Loucy (cell line): ENCODE measurements around the gene AKR1C3.
"Not testable (repeated sequence)": the region's sequence is repeated elsewhere in the genome, so short reads cannot be mapped to it uniquely, and the experiment has no call there.

Source experiments
- H2AFZ ChIP-seq: fragments of 200-600 bp; sonication (generic); 2 replicates; pipeline ENCODE4 v1.6.0; 2016; ENCODE audit warnings: antibody characterized with exemption, mild to moderate bottlenecking, low read length, moderate library complexity
- H3F3A ChIP-seq: fragments of 200-600 bp; 2 replicates; pipeline ENCODE4 v1.6.0; 2016; ENCODE audit warnings: antibody characterized with exemption, low read depth, mild to moderate bottlenecking
- H3K27me3 ChIP-seq: fragments of 200-600 bp; sonication (generic); 2 replicates; pipeline ENCODE4 v1.6.1; 2014; ENCODE audit warnings: low read length, mild to moderate bottlenecking; ENCODE audit not compliant: insufficient read depth, poor library complexity, severe bottlenecking
- H3K36me3 ChIP-seq: fragments of 200-600 bp; sonication (generic); 2 replicates; pipeline ENCODE4 v1.6.1; 2016; ENCODE audit warnings: low read length; ENCODE audit not compliant: insufficient read depth
- H3K4me1 ChIP-seq: fragments of 200-600 bp; sonication (generic); 2 replicates; pipeline ENCODE4 v1.5.1; 2014; ENCODE audit warnings: low read length, mild to moderate bottlenecking; ENCODE audit not compliant: insufficient read depth, poor library complexity, severe bottlenecking
- H3K4me2 ChIP-seq: fragments of 200-600 bp; sonication (generic); 2 replicates; pipeline ENCODE4 v1.6.0; 2014; ENCODE audit warnings: antibody characterized with exemption, low read length, low read depth, mild to moderate bottlenecking; ENCODE audit not compliant: poor library complexity, severe bottlenecking
- H3K4me3 ChIP-seq: fragments of 200-600 bp; sonication (generic); 2 replicates; pipeline ENCODE4 v1.5.1; 2014; ENCODE audit warnings: low read length, mild to moderate bottlenecking, mixed read lengths; ENCODE audit not compliant: poor library complexity, severe bottlenecking
- H3K79me2 ChIP-seq: fragments of 200-600 bp; sonication (generic); 2 replicates; pipeline ENCODE4 v1.6.1; 2014; ENCODE audit warnings: low read length; ENCODE audit not compliant: insufficient read depth
- H3K9ac ChIP-seq: fragments of 200-600 bp; sonication (generic); 2 replicates; pipeline ENCODE4 v1.6.0; 2014; ENCODE audit warnings: mild to moderate bottlenecking, low read depth, low read length, moderate library complexity; ENCODE audit not compliant: poor library complexity, severe bottlenecking
- H3K9me2 ChIP-seq: fragments of 200-600 bp; sonication (generic); replicated peaks from 2 replicates; pipeline ENCODE4 v1.6.1; 2016; ENCODE audit warnings: low read depth, low read length, mixed read lengths
- H3K9me3 ChIP-seq: fragments of 200-600 bp; sonication (generic); 2 replicates; pipeline ENCODE4 v1.6.1; 2014; ENCODE audit warnings: mild to moderate bottlenecking, antibody characterized with exemption, low read length, low read depth; ENCODE audit not compliant: insufficient read depth
- H4K20me1 ChIP-seq: fragments of 200-600 bp; sonication (generic); 2 replicates; pipeline ENCODE4 v1.6.0; 2014; ENCODE audit warnings: antibody characterized with exemption, low read length, mild to moderate bottlenecking; ENCODE audit not compliant: insufficient read depth, poor library complexity, severe bottlenecking
- EZH2phosphoT487 ChIP-seq: fragments of 200-600 bp; IDR thresholded peaks from 2 replicates; pipeline ENCODE4 v1.6.1; 2018; ENCODE audit warnings: antibody characterized with exemption, mild to moderate bottlenecking, moderate library complexity, borderline replicate concordance
- TF ChIP-seq, protein P1 (sequence below): fragments of 200-600 bp; sonication (generic); conservative IDR thresholded peaks from 2 replicates; pipeline ENCODE4 v1.5.1; 2014; ENCODE audit warnings: mild to moderate bottlenecking, antibody characterized with exemption, low read length

Gene AKR1C3

DNA sequence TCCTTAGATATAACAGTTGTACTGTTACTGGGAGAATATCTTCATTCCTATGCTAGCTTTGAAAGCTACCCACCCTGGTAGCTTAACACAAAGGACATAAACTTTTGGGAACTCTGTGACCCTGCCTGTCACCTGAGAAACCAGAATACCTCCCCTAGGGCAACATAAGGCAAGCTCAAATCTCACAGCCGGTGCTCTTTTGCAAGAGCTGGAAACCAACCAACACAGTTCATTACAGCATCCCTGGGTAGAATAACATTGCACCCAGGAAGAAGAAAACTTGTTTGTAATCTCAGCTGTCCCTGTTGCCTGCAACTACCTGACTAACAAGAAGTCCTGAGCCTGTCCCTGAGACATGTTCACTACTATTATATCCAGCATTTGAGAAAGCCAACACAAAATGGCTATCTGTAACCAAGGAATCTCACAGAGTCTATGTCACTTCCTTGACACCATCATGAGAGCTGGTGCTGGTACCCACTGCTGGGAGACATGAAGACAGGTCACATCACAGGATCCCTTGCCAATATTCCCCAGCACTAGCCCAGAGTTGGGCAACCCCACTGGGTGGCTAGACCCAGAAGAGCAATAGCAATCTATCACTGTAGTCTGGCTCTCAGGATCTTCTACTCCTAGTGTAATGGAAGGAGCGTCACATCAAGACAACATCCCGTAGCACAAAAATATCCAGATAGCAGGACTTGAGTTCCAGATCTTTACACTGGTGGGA lies 31.3 kb downstream of the AKR1C3 start:
- H3K27me3 ChIP-seq: no peaks in the 10 kb centered on the region
- H3K4me2 ChIP-seq: no peak overlapping the region
- H4K20me1 ChIP-seq: no peaks in the 10 kb centered on the region
- H3K9ac ChIP-seq: no peak overlapping the region
- H3K4me3 ChIP-seq: no peak overlapping the region
- no peaks in the 10 kb centered on the region for H3K79me2 ChIP-seq
- H3K9me3 ChIP-seq: peaks cover 7% of the 10 kb centered on the region
- no peaks in the 10 kb centered on the region for H3K36me3 ChIP-seq
- TF ChIP-seq, protein P1, sequence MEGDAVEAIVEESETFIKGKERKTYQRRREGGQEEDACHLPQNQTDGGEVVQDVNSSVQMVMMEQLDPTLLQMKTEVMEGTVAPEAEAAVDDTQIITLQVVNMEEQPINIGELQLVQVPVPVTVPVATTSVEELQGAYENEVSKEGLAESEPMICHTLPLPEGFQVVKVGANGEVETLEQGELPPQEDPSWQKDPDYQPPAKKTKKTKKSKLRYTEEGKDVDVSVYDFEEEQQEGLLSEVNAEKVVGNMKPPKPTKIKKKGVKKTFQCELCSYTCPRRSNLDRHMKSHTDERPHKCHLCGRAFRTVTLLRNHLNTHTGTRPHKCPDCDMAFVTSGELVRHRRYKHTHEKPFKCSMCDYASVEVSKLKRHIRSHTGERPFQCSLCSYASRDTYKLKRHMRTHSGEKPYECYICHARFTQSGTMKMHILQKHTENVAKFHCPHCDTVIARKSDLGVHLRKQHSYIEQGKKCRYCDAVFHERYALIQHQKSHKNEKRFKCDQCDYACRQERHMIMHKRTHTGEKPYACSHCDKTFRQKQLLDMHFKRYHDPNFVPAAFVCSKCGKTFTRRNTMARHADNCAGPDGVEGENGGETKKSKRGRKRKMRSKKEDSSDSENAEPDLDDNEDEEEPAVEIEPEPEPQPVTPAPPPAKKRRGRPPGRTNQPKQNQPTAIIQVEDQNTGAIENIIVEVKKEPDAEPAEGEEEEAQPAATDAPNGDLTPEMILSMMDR: no peak
- TF ChIP-seq EZH2phosphoT487: no peak
- peaks cover 22% of the 10 kb centered on the region for H3K4me1 ChIP-seq
- no peak overlapping the region for H2AFZ ChIP-seq
- H3F3A ChIP-seq: no peaks in the 10 kb centered on the region
- no peaks in the 10 kb centered on the region for H3K9me2 ChIP-seq

DNA sequence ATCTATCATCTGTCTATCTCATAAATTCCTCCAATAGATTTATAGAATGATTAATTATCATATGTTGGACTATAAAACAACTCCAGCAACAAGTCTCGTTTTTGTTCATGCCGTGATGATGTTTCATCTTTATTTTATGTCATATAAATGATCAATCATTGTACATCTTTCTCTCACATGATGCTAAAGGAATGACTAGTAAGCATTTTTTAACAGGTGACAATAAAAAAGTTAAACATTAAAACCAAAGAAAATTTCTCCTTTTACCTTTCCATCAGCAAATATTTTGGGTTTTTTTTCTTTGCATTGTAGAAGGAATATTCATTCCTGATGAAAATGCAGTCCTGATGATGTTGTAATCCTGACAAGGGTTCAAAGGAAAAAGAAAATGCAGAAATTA lies 41.4 kb downstream of the AKR1C3 start:
- peaks cover 9% of the 10 kb centered on the region; the same call in 1 of the 2 replicates for H3K9me3 ChIP-seq
- no peaks in the 10 kb centered on the region for H3K9me2 ChIP-seq
- TF ChIP-seq, protein P1: no peak
- no peak overlapping the region for H2AFZ ChIP-seq
- no peaks in the 10 kb centered on the region for H3K4me1 ChIP-seq
- no peaks in the 10 kb centered on the region for H3K79me2 ChIP-seq
- H3K4me3 ChIP-seq: no peak overlapping the region
- no peaks in the 10 kb centered on the region for H3K36me3 ChIP-seq
- no peaks in the 10 kb centered on the region for H3K27me3 ChIP-seq
- H3K4me2 ChIP-seq: no peak overlapping the region
- H4K20me1 ChIP-seq: no peaks in the 10 kb centered on the region
- H3F3A ChIP-seq: no peaks in the 10 kb centered on the region
- H3K9ac ChIP-seq: no peak overlapping the region

DNA sequence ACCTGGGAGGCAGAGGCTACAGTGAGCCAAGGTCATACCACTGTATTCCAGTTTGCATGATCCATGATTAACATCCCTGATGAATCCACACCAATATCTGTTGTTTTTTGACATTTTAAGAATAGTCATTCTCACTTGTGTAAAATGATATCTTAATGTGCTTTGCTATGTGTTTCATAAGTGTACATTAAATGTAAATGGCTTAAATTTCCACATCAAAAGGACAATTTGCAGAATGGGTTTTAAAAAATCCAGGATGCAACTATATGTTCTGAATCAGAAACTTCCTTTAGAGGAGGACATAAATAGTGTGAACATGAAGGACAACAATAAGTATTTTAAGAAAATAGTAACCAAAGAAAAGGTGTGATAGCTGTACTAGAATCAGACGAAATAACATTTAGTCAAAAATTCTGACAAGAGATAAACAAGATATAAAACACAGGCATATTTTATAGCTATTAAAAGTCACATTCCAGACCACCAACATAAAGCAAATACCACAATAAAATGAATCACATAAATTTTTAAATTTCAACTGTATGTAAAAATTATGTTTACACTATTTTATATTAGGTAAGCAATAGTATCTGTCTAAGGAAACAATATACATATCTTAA lies 42.4 kb downstream of the AKR1C3 start:
- Histone ChIP-seq H3K9me3 (peaks cover 9% of the 10 kb centered on the region; the same call in 1 of the 2 replicates), H2AFZ (no peak overlapping the region), H3K4me3 (no peak overlapping the region), H3K9me2 (no peaks in the 10 kb centered on the region), H3K4me2 (no peak overlapping the region), H3K36me3 (no peaks in the 10 kb centered on the region), H3K27me3 (no peaks in the 10 kb centered on the region), H3K9ac (no peak overlapping the region), H3F3A (no peaks in the 10 kb centered on the region), H4K20me1 (no peaks in the 10 kb centered on the region), H3K4me1 (no peaks in the 10 kb centered on the region), H3K79me2 (no peaks in the 10 kb centered on the region)
- no peak for TF ChIP-seq EZH2phosphoT487
- TF ChIP-seq, protein P1: no peak

- H3K9me2 ChIP-seq, H2AFZ ChIP-seq, H3K4me2 ChIP-seq, H3K79me2 ChIP-seq, H3K9ac ChIP-seq, H3K4me3 ChIP-seq, H3K27me3 ChIP-seq, H3K9me3 ChIP-seq, H3F3A ChIP-seq, H3K4me1 ChIP-seq, H3K36me3 ChIP-seq, H4K20me1 ChIP-seq: not testable (repeated sequence)
Measured at GRCh38 chr10:5137699-5138098, 43.5 kb downstream of the AKR1C3 start.
